ENCODE measurements around the gene MARCHF10. TPM values are rescaled to one million over a fixed set of nuclear protein-coding genes. Genes with fewer than 3 reads are reported as not detected.
"Not testable (repeated sequence)": the region's sequence is repeated elsewhere in the genome, so short reads cannot be mapped to it uniquely, and the experiment has no call there.

MARCHF10 gene
- total RNA-seq, 1 donor from 2014 or later, result not detected

- peaks cover 11% of the 10 kb centered on the region for H3K27me3 Mint-ChIP-seq
- H3K27ac Mint-ChIP-seq, result no peak overlapping the region
- no peaks in the 10 kb centered on the region for H3K9me3 Mint-ChIP-seq
- TF ChIP-seq, protein P1, sequence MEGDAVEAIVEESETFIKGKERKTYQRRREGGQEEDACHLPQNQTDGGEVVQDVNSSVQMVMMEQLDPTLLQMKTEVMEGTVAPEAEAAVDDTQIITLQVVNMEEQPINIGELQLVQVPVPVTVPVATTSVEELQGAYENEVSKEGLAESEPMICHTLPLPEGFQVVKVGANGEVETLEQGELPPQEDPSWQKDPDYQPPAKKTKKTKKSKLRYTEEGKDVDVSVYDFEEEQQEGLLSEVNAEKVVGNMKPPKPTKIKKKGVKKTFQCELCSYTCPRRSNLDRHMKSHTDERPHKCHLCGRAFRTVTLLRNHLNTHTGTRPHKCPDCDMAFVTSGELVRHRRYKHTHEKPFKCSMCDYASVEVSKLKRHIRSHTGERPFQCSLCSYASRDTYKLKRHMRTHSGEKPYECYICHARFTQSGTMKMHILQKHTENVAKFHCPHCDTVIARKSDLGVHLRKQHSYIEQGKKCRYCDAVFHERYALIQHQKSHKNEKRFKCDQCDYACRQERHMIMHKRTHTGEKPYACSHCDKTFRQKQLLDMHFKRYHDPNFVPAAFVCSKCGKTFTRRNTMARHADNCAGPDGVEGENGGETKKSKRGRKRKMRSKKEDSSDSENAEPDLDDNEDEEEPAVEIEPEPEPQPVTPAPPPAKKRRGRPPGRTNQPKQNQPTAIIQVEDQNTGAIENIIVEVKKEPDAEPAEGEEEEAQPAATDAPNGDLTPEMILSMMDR (IDR thresholded peaks at IDR 0.05), result no peak
- no peak for DNase-seq
- intact Hi-C loops (cut with micrococcal nuclease), result loop anchor here (5.0 kb wide), 1 partner anchor 381 kb away; no protein-coding TSS in a partner anchor
- H3K4me1 Mint-ChIP-seq, result peaks cover 10% of the 10 kb centered on the region
- POLR2A ChIA-PET, result no interaction called here
- H3K36me3 Mint-ChIP-seq (ENCODE audit: low read depth), result no peaks in the 10 kb centered on the region
- CTCF ChIA-PET, result interaction anchor here (0.6 to 0.9 kb wide), 2 partner anchors 214 to 706 kb away, joined by 4 read pairs; no protein-coding TSS in a partner anchor
- ATAC-seq (ENCODE audit: low read depth), result no peak
- H3K4me3 Mint-ChIP-seq, result no peak overlapping the region
Observed at GRCh38 chr17:62700964-62701705, 107.0 kb downstream of the MARCHF10 start.

GRCh38 chr17:62698459-62698858 is 109.7 kb downstream of the MARCHF10 start:
- CTCF ChIA-PET; H3K9me3 Mint-ChIP-seq; H3K27ac Mint-ChIP-seq; H3K36me3 Mint-ChIP-seq (ENCODE audit: low read depth); POLR2A ChIA-PET; H3K4me1 Mint-ChIP-seq; H3K4me3 Mint-ChIP-seq; DNase-seq; intact Hi-C loops (cut with micrococcal nuclease); ATAC-seq (ENCODE audit: low read depth): not testable (repeated sequence)
- peaks cover 14% of the 10 kb centered on the region for H3K27me3 Mint-ChIP-seq

GRCh38 chr17:62696726-62697490 is 111.2 kb downstream of the MARCHF10 start:
- ChIA-PET CTCF (no interaction called here), POLR2A (no interaction called here)
- Mint-ChIP-seq H3K27ac (no peak overlapping the region), H3K27me3 (peaks cover 14% of the 10 kb centered on the region), H3K9me3 (no peaks in the 10 kb centered on the region), H3K36me3 (ENCODE audit: low read depth) (no peaks in the 10 kb centered on the region), H3K4me1 (no peaks in the 10 kb centered on the region), H3K4me3 (no peak overlapping the region)
- DNase-seq (no peak), ATAC-seq (ENCODE audit: low read depth) (no peak)
- TF ChIP-seq, protein P1 (IDR thresholded peaks at IDR 0.05), result no peak
- intact Hi-C loops (cut with micrococcal nuclease), result no loop called here

- no peaks in the 10 kb centered on the region for H3K9me3 Mint-ChIP-seq
- ATAC-seq (ENCODE audit: low read depth) (no peak), DNase-seq (no peak)
- TF ChIP-seq, protein P1 (IDR thresholded peaks at IDR 0.05), result no peak
- H3K4me1 Mint-ChIP-seq, result no peaks in the 10 kb centered on the region
- intact Hi-C loops (cut with micrococcal nuclease), result no loop called here
- no peaks in the 10 kb centered on the region for H3K36me3 Mint-ChIP-seq (ENCODE audit: low read depth)
- POLR2A ChIA-PET, result no interaction called here
- no peak overlapping the region for H3K27ac Mint-ChIP-seq
- CTCF ChIA-PET, result no interaction called here
- peaks cover 11% of the 10 kb centered on the region for H3K27me3 Mint-ChIP-seq
- H3K4me3 Mint-ChIP-seq, result no peak overlapping the region
Observed at GRCh38 chr17:62696256-62696655, 111.9 kb downstream of the MARCHF10 start.

DNA sequence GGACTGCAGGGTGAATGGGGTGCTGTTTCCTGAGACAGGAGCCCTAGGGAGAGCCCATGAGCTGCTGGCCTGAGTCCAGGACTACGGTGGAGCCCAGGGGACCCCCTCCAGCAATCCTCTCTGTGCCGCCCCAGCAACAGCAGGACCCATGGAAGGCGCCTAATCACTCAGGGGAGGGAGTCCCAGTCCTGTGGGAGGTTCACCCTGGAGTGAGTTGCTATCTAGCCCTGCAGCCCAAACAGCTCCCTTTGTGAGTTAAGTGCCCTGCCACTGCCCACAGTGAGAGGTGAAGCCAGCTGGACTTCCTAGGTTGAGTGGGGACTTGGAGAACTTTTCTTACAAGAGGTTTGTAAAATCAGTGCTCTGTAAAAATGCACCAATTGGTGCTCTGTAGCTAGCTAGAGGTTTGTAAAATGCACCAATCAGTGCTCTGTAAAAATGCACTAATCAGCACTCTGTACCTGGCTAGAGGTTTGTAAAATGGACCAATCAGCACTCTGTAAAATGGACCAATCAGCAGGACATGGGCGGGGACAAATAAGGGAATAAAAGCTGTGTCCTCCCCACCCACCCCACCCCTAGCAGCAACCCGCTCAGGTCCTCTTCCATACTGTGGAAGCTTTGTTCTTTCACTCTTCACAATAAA is 112.9 kb downstream of the MARCHF10 start:
- H3K9me3 Mint-ChIP-seq; H3K36me3 Mint-ChIP-seq (ENCODE audit: low read depth); intact Hi-C loops (cut with micrococcal nuclease); ATAC-seq (ENCODE audit: low read depth); H3K4me1 Mint-ChIP-seq; CTCF ChIA-PET; H3K4me3 Mint-ChIP-seq; H3K27ac Mint-ChIP-seq; DNase-seq; H3K27me3 Mint-ChIP-seq; POLR2A ChIA-PET: not testable (repeated sequence)
